OCI-LY7 (cell line): ENCODE data around the gene CNTN5.

Experiments
- EZH2phosphoT487 ChIP-seq: fragments of 200-600 bp; sonication (generic); IDR thresholded peaks from 2 replicates; pipeline ENCODE4 v1.6.1; 2018; ENCODE audit warnings: low read depth, borderline replicate concordance, mild to moderate bottlenecking, mixed run types, antibody characterized with exemption, low read length, moderate library complexity, mixed read lengths
- TF ChIP-seq, protein P1 (sequence below): fragments of 200-600 bp; sonication (generic); conservative IDR thresholded peaks from 2 replicates; pipeline ENCODE4 v1.5.1; 2014; ENCODE audit warnings: mild to moderate bottlenecking, antibody characterized with exemption, low read length, moderate library complexity, mixed read lengths

DNA sequence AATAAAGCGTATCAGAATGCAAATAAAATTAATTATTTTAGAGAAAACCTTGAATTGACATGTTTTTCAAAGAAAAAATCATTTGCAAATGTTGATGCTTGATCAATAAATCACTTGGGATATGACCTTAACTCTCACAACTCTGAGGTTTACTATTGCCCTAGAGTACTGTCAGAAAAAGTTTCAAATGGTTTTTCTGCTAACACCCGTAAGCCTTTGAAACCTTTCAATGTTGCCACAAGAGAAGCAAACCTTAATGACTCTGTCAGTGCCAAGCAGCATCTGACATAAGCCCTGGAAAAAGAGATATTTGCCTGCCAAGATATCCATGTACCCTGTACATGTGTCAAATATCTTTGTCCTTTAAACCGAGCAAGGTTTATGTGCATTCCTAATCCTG, 1282.1 kb downstream of the CNTN5 start:
- TF ChIP-seq, protein P1, sequence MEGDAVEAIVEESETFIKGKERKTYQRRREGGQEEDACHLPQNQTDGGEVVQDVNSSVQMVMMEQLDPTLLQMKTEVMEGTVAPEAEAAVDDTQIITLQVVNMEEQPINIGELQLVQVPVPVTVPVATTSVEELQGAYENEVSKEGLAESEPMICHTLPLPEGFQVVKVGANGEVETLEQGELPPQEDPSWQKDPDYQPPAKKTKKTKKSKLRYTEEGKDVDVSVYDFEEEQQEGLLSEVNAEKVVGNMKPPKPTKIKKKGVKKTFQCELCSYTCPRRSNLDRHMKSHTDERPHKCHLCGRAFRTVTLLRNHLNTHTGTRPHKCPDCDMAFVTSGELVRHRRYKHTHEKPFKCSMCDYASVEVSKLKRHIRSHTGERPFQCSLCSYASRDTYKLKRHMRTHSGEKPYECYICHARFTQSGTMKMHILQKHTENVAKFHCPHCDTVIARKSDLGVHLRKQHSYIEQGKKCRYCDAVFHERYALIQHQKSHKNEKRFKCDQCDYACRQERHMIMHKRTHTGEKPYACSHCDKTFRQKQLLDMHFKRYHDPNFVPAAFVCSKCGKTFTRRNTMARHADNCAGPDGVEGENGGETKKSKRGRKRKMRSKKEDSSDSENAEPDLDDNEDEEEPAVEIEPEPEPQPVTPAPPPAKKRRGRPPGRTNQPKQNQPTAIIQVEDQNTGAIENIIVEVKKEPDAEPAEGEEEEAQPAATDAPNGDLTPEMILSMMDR, result no peak
- TF ChIP-seq EZH2phosphoT487, result no peak
